Transverse colon (tissue), 4 donors: ENCODE data around the gene NEK6. TPM values are rescaled to one million over a fixed set of nuclear protein-coding genes. Genes with fewer than 3 reads are reported as not detected.

ENCODE experiments used
- DNase-seq: peaks from one replicate; pipeline ENCODE4 v3.0.0-alpha.2; 2019
- H3K27ac ChIP-seq, 4 donors: fragments of 200-600 bp; sonication (generic); 2 replicates each; pipeline ENCODE4 v1.5.1; 2016 to 2018; ENCODE audit warnings: inconsistent platforms in 4 of 4
- H3K27me3 ChIP-seq: fragments of 200-600 bp; sonication (generic); 2 replicates; pipeline ENCODE4 v1.5.1; 2017; ENCODE audit warnings: inconsistent platforms
- H3K36me3 ChIP-seq, 4 donors: fragments of 200-600 bp; sonication (generic); 2 replicates each; pipeline ENCODE4 v1.5.1; 2017 to 2019; ENCODE audit warnings: inconsistent platforms in 4 of 4
- H3K4me1 ChIP-seq, 4 donors: fragments of 200-600 bp; sonication (generic); 2 replicates each; pipeline ENCODE4 v1.5.1; 2017 to 2020; ENCODE audit warnings: inconsistent platforms in 4 of 4
- H3K4me3 ChIP-seq, 4 donors: fragments of 200-600 bp; sonication (generic); 1 replicate in 1 of 4; 2 replicates in 3 of 4; pipeline versions ENCODE4 v1.5.1 to v1.6.1; 2017 to 2019; ENCODE audit warnings: inconsistent platforms in 4 of 4
- H3K9me3 ChIP-seq, 2 donors: fragments of 200-600 bp; sonication (generic); 2 replicates each; pipeline ENCODE4 v1.5.1; 2017 to 2019; ENCODE audit warnings: inconsistent platforms in 2 of 2
- CTCF ChIP-seq, 5 experiments: fragments of 200-600 bp in 3 of 5; fragments of 450-650 bp in 2 of 5; sonication (generic) in 3 of 5; IDR thresholded peaks; 1 replicate in 2 of 5; 2 replicates in 3 of 5; pipeline ENCODE4 v1.5.1; 2016 to 2017; ENCODE audit warnings: antibody characterized with exemption in 5 of 5, inconsistent platforms in 3 of 5, mild to moderate bottlenecking in 2 of 5, moderate library complexity in 1 of 5
- EP300 ChIP-seq: sonication (generic); formaldehyde crosslinking; IDR thresholded peaks from one replicate; pipeline ENCODE4 v1.6.1; 2017; ENCODE audit warnings: antibody characterized with exemption, low read depth
- POLR2A ChIP-seq: fragments of 450-650 bp; IDR thresholded peaks from one replicate; pipeline ENCODE4 v1.6.1; 2016; ENCODE audit warnings: antibody characterized with exemption, mild to moderate bottlenecking, moderate library complexity
- POLR2AphosphoS5 ChIP-seq, 3 donors: sonication (generic); formaldehyde crosslinking; IDR thresholded peaks; one replicate each; pipeline ENCODE4 v1.6.1; 2016; ENCODE audit warnings: antibody characterized with exemption in 3 of 3
- WGBS, 2 donors: methylation state at CpG; one replicate each; pipeline ENCODE4 v1.1.5; 2018; ENCODE audit warnings: low coverage in 1 of 2; 5-methylcytosine and 5-hydroxymethylcytosine counted together
- in situ Hi-C, 4 donors: fragments of 200-750 bp; cut with MboI; loops; one replicate each; pipeline versions ENCODE4 v1.15.0 to v1.15.1; 2017; ENCODE audit warnings: low sequenced_read_pairs in 3 of 4, low pct_ligation_motif_present in 1 of 4, low pct_unique_long_range_greater_than_20kb in 1 of 4
- intact Hi-C: fragments of 100-400 bp; cut with DNase I; formaldehyde crosslinking; loops from one replicate; pipeline ENCODE4 v1.15.1; 2023; ENCODE audit warnings: low total_unique reads
- total RNA-seq, 4 donors: library from RNA; depleted of rRNA; stranded (reverse); fragments of >200 nt; gene quantifications; one replicate each; pipeline ENCODE4 v1.1.0, GENCODE V29; 2016

The NEK6 gene
- total RNA-seq, 4 donors from 2014 or later, result 12.3 to 31.1 (median 21.6) TPM

DNA sequence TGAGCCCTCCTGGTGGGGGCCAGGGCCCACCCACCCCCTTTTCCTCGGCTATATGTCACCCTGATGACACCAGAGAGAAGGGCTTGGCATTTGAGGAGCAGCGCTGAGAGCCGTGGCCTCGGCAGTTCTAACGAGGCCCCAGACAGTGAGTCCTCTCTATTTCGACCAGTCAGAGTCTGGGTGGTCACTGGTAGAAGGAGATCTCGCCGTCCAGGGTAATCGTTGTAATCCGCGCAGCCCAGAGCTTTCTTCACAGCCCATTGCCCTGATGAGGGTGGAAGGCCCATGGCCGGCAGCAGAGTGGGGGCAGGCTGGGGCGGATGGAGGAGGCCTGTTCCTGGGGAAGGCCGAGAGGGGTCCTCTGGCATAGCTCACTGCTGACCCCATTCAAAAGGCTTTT, 87.3 kb downstream of the NEK6 start:
- Histone ChIP-seq H3K4me1 (peaks cover 4 to 13% (median 8%) of the 10 kb centered on the region in 4 donors), H3K9me3 (no peaks in the 10 kb centered on the region), H3K36me3 (peaks cover 0 to 35% (median 11%) of the 10 kb centered on the region in 4 donors), H3K4me3 (no peak overlapping the region), H3K27me3 (no peaks in the 10 kb centered on the region), H3K27ac (no peak overlapping the region)
- no peak for TF ChIP-seq POLR2AphosphoS5 (IDR thresholded peaks at IDR 0.05)
- TF ChIP-seq EP300, result no peak
- WGBS, 2 donors, result 92% methylated on average over 14 of the region's 14 CpGs; no CpG with 5 or more reads in 1 of the 2 donors
- in situ Hi-C loops (no loop called here), intact Hi-C loops (no loop called here)
- no peak for DNase-seq

DNA sequence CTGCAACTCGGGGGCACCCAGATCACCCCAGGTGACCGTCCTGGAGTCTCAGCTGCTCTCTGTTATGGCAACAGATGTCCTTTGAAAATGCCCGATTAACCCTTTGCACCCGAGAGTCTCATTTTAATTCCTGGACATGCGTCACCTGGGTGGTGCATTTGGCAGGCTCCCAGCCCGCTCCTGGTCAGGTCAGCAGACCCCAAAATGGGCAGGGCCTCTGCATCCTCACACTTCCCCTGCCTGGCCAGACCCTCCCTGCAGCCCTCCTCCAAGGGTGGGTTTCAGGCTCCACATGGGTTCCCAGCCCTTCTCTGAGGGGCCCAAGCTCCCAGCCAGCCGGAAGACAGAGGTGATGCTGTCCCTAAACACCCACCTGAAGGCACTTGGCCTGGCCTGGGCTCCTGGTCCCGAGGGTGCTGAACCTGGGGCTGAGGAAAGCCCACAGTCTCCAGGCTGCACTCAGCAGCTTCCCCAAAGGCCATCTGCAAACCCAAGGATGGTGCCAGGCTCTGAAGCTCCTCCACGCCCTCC, 88.1 kb downstream of the NEK6 start:
- in situ Hi-C loops, result no loop called here
- H3K4me3 ChIP-seq, result no peak overlapping the region
- peaks cover 0 to 35% (median 13%) of the 10 kb centered on the region in 4 donors for H3K36me3 ChIP-seq

DNA sequence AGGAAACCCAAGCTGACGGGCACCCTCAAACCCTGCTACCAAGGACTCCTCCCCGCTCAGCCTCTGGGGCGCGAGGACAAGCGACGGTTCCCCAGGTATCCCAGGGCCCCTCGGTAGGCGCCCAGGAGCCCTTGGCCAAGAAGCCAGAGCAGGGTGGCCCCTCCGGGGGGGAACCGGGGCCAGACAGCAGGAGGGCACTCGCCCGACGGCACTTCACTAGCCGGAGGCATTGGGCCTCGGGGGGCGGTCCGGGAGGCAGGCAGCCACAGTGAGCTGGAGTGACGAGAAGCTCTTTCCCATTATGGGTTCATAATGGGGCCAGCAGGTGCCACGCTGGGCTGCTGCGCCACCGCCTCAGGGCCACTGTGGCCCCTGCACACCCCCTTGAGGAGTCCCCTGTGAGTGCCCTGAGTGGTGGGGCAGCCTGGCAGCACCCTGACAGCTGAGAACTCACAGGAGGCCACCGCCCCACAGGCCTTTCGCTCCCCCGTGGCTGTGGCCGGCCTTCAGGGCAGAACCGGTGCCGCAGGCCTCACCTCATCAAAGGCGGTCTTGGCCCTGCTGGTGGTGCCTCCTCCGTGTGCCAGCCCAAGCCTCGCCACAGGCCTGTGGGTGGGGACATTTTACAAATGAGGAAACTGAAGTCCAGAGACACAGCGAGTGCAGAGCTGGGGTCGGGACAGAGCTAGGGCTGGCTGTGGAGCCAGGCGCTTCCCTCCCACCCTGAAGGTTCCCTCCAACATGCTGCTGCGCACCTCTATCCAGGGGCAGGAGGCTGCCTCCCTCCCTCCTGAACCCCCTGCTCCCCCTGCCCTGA, 88.8 kb downstream of the NEK6 start:
- no peaks in the 10 kb centered on the region for H3K9me3 ChIP-seq
- no peak overlapping the region for H3K27ac ChIP-seq
- no peak for DNase-seq
- peaks cover 4 to 13% (median 8%) of the 10 kb centered on the region in 4 donors for H3K4me1 ChIP-seq
- intact Hi-C loops (no loop called here), in situ Hi-C loops (no loop called here)
- TF ChIP-seq POLR2A (no peak), POLR2AphosphoS5 (IDR thresholded peaks at IDR 0.05) (no peak), EP300 (no peak), CTCF (IDR thresholded peaks at IDR 0.05) (no peak)
- WGBS, 2 donors, result 84% methylated on average over 22 of the region's 34 CpGs; no CpG with 5 or more reads in 1 of the 2 donors
- peaks cover 0 to 40% (median 17%) of the 10 kb centered on the region in 4 donors for H3K36me3 ChIP-seq
- no peaks in the 10 kb centered on the region for H3K27me3 ChIP-seq
- H3K4me3 ChIP-seq, result no peak overlapping the region

More for the DNA sequence above, 88.1 kb downstream of the NEK6 start:
- intact Hi-C loops, result no loop called here
- 86% methylated on average over 9 of the region's 9 CpGs; no CpG with 5 or more reads in 1 of the 2 donors for WGBS, 2 donors
- TF ChIP-seq POLR2AphosphoS5 (IDR thresholded peaks at IDR 0.05), result no peak
- no peak for TF ChIP-seq POLR2A
- TF ChIP-seq EP300, result no peak
- no peak for TF ChIP-seq CTCF (IDR thresholded peaks at IDR 0.05)
- DNase-seq, result no peak
- H3K27me3 ChIP-seq, result no peaks in the 10 kb centered on the region
- H3K4me1 ChIP-seq, result peaks cover 4 to 13% (median 8%) of the 10 kb centered on the region in 4 donors
- no peak overlapping the region for H3K27ac ChIP-seq
- no peaks in the 10 kb centered on the region for H3K9me3 ChIP-seq

DNA sequence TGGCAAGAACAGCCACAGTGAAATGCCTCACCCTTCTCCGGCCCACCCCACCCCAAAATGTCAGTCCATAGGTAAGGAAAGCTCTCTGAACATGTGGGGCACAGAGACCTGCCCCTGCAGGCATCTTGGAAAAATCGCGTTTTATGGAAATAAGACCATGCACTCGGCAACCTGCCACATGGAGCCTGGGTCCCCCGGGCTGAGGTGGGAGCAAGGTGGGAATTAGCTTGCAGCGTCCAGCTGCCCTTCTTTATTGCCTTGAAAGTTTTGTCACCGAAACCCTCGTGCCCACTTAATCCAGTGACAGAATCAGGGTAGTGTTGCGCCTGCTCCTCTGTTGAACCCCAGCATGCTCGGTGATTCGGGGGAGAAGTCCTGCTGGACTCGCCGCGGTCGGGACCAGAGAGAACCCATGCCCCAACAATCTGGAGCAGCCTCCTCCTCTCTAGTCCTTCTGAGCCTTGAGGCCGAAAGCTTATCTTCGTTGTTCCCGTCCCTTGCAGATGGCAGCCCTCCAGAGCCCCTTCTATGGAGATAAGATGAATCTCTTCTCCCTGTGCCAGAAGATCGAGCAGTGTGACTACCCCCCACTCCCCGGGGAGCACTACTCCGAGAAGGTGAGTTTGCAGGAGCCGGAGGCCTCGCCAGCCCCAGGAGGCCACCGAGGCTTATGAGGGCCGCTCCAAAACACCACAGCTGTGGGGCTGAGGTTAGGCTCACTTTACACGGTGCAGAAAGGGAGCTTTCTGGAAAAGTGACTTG, 89.6 kb downstream of the NEK6 start:
- peaks cover 4 to 10% (median 7%) of the 10 kb centered on the region in 4 donors for H3K4me1 ChIP-seq
- 90 to 92% methylated on average over 2 to 26 of the region's 26 CpGs for WGBS, 2 donors
- no peaks in the 10 kb centered on the region for H3K9me3 ChIP-seq
- no peak overlapping the region for H3K27ac ChIP-seq
- intact Hi-C loops, result no loop called here
- TF ChIP-seq EP300 (no peak), CTCF (IDR thresholded peaks at IDR 0.05) (no peak), POLR2A (no peak), POLR2AphosphoS5 (IDR thresholded peaks at IDR 0.05) (no peak)
- H3K27me3 ChIP-seq, result no peaks in the 10 kb centered on the region
- H3K36me3 ChIP-seq, result peaks cover 0 to 48% (median 18%) of the 10 kb centered on the region in 4 donors
- DNase-seq, result no peak
- no peak overlapping the region for H3K4me3 ChIP-seq
- in situ Hi-C loops, result no loop called here
